HS-27A (cell line): ENCODE results near the gene SLITRK2.

Experiments used
- DNase-seq: peaks from one replicate; pipeline ENCODE4 v3.0.0-alpha.2; 2012; ENCODE audit warnings: low read depth, missing footprints

SLITRK2 gene

DNA sequence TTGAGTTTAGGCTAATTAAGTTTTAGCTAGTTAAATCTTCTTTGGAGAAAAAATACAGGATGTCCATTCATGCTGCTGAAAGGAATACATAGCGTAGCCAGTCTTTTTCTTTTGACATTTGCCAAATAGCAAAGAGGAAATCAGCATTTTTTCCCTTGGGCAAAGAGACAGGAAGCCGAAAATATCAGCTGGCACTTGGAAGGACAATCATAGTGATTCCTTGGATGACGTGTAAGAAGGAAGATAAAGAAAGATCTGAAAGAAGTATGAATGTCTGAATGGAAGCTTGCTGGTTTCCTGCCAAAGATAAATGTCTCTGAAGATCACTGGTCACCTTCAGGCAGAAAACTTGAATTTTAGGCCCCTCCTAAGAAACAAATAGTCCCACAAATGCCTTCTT is 44.2 kb downstream of the SLITRK2 start:
- DNase-seq, result no peak

GRCh38 chrX:145865082-145865481 is 47.5 kb downstream of the SLITRK2 start:
- DNase-seq, result no peak
